HG02798 (cell line): ENCODE data around the gene ITFG1.
A peak's percentile ranks its signal among the peaks of the same experiment; 100 is the strongest.
"Not testable (repeated sequence)": the region's sequence is repeated elsewhere in the genome, so short reads cannot be mapped to it uniquely, and the experiment has no call there.

Experiments used
- ATAC-seq: cut with Tn5 transposase; IDR thresholded peaks from one replicate; pipeline ENCODE4 v1.9.1; 2021; ENCODE audit warnings: mild to moderate bottlenecking; ENCODE audit not compliant: unreplicated experiment, poor library complexity

The ITFG1 gene

DNA sequence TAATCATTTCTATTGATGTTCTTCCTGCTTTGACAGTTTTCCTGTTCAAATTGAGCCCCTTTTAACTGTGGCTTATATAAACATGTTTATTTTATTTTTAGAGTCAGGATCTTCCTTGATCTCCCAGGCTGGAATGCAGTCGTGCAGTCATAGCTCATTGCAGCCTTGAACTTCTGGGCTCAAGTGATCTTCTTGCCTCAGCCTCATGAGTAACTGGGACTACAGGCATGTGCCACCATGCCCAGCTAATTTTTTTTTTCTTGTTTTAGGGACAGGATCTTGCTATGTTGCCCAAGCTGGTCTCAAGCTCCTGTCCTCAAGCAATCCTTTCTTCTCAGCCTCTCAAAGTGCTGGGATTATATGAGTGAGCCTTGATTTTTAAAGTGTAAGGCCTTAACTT, 14.9 kb upstream of the ITFG1 start:
- ATAC-seq = no peak

DNA sequence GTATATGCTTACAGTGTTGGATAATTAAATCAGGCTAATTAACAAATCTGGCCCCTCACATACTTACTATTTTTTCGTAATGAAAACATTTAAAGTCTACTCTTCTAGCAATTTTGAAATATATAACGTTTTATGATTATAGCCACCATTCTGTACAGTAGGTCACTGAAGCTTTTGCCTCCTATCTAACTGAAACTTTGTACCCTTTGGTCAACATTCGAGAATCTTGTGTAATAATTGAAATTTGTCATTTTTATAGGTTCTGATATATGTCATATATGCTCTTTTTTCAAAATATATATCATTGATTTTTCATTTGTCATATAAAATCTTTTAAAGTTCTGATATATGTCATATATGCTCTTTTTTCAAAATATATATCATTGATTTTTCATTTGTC, 12.9 kb upstream of the ITFG1 start:
- ATAC-seq = no peak

DNA sequence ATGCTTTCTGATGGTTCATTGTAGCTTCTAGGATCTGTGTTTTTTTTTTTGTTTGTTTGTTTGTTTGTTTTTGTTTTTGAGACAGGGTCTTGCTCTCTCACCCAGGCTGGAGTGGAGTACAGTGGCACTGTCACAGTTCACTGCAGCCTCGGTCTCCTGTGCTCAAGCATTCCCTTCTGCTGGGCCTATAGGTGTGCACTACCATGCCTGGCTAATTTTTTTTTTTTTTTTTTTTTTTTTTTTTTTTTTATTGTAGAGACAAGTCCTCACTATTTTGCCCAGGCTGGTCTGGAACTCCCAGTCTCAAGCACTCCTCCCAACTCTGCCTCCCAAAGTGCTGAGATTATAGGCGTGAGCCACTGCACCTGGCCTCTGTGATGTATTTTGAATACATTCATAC, 12.1 kb upstream of the ITFG1 start:
- ATAC-seq = not testable (repeated sequence)

DNA sequence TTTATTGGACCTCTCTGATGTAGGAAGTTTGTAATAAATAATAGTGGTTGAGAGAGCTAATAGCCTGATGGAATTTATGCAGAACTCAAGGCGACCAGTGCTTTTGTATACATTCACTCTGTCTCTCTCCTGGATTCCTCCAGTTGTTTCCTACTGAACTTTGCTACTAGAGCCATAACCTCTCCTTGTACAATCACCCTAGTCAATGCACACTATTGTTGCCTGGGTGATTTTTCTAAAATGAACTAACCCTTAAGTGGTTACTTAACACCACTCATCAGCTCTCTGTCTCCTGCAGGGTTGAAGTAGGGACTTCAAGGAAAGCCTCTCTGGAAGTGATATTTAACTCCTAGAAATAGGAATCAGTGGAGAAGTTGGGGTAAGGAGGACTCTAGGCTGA, 9.9 kb upstream of the ITFG1 start:
- no peak for ATAC-seq

DNA sequence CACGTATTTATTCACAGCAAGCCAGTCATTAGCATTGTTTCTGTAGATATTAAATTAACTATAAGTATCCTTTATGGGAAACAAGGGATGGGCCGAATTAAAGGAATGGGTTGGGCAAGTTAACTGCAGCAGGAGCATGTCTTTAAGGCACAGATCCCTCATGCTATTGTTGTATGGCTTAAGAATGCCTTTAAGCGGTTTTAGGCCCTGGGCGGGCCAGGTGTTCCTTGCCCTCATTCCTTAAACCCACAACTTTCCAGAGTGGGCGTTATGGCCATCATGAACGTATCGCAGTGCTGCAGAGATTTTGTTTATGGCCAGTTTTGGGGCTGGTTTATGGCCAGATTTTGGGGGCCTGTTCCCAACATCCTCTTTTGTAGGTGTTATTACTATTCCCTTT, 9.3 kb upstream of the ITFG1 start:
- no peak for ATAC-seq

DNA sequence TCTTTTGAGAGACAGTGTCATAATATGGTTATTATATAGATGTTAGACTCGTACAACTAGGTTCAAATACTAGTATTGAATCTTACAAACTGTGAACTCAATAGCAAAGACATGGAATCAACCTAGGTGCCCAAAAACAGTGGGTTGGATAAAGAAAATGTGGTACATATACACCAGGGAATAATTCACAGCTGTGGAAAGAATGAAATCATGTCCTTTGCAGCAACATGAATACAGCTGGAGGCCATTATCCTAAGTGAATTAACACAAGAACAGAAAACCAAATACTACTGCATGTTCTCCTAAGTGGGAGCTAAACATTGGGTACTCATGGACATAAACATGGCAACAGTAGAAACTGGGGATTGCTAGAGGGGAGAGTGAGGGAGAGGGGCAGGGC, 8.4 kb upstream of the ITFG1 start:
- ATAC-seq = no peak

DNA sequence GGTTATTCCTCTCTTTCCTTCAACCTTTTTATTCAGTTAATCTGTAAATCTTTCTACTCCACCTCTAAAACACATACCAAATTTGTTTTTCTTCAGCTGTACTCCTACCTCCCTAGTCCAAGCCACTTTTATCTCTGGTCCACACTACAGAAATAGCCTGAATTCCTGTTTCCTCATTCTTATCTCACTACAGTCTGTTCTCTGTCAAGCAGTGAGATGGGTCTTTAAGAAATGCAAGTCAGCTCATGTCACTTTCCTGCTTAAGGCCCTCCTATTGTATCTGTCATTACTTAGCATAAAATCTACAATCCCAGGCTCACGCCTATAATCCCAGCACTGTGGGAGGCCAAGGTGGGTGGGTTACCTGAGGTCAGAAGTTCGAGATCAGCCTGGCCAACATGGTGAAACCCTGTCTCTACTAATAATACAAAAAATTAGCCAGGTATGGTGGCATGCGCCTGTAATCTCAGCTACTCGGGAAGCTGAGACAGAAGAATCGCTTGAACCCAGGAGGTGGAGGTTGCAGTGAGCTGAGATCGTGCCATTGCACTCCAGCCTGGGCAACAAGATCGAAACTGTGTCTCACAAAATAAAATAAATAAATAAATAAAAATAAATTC, 7.3 kb upstream of the ITFG1 start:
- not testable (repeated sequence) for ATAC-seq

DNA sequence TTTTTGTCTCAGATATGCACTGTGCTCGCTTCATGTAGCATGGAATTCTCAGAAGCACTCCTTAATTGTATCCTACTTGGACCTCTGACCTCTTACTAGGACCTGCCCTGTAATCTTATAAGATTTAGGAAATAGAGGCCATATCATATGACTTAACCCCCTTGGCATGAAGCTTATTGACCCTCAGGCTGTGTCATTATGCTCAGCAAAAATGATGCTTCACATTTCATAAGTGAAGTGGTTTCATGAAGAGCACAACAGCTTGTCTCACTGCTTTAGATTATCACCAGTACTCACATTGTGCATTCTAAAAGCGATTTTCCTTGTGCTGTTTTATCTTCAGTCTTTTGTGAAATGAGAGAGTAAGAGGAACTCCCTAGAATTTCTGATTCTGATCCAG, 6.6 kb upstream of the ITFG1 start:
- no peak for ATAC-seq

DNA sequence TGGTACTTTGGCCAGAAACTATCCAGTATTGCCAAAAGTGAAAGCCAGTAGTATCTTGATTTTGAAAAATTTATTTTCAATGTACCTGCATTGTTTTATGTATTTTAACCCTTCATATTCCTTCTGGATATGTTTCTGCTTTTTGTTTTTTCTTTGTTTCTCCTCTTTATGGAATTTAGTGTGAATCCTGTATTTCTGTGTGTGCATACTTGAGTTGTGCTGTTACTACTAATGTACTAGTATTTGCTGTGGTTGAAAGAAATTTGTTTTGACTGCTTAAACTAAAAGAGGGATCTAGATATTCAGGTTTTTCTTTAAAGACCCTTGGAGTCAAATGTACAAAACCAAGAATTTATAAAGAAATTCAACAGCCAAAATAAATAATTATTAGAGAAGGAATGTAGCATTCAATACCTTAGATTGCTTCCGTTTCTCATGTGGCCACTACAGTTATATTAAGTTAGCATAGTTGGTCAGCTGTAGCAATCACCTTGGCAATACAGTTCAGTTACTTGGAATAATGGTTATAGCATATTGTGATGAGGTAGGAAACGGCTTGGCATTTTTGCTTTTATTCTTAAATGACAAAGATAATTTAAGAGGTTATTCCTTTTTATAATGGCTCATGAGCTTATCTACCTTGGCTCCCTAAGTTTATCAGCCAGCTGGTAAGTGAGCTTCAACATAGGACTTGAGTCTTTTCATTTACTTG, 5.2 kb upstream of the ITFG1 start:
- ATAC-seq = no peak

DNA sequence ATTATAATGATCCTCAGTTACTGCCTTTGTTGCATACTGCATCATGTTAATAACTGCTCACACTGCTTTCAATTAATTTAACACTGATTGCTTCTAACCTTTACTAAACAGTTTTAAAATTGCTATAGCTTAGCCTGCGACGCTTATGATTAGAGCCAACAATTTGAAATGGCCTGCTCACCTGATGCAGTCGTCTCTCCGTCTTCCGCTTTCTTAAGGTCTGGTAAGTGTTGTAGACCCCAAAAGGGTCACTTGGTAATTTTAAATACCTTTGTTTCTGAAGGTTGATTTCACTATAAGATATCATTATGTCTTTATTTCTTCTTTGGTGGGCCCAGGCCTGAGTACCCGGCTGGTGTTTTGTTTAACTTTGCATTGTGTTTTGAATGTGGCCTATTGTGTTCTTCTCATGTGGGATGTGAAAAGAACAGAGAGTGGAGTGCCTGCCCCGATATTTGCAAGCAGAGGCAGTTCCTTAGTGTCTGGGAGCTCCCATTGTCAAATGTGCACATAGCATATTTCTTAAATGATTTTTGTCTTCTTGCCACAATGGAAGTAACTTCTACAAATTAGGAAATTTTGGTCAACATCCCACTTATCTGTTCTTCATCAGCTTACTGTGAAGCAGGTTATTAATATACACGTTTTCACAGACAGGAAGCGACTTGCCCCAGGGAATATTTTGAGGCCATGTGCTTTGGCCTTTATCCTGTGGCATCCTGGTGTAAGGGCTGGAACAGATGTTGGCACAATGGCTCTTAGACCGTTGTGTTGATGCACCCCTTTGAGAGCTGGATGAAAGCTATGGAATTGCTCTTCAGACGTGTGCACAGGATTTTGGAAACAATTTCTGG, 3.1 kb upstream of the ITFG1 start:
- ATAC-seq = no peak

DNA sequence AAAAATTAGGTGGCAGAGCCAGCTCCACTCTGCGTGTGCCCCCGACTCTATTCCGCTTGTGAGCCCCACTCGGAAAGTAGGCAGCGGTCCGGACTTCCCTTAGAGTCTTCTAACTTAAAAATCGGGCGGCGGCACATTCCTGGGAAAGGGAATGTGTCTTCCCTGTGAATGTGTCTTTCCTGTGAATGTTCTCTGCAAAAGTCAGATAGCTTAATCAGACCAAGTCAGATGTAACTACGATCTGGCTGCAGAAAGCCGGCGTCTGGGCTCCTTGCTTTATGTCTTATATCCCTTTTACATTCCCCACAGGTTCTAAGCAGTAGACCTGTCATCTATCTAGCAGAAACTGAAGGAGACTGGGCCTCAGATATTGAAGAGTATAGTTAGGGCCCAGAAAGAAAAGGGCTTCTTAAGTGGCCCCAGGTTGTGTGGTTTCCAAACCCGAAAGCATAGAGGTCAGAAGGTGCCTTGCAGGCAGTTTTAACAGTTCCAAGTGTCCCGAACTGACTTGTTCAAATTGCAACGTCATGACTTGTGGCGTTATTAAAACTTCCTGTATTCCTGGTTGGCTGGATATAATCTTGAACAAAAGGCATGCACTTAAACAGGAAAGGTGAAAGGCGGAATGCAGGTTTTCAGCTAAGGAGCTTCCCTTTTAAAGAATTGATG, 869 bp upstream of the ITFG1 start:
- ATAC-seq = peak; percentile 27

DNA sequence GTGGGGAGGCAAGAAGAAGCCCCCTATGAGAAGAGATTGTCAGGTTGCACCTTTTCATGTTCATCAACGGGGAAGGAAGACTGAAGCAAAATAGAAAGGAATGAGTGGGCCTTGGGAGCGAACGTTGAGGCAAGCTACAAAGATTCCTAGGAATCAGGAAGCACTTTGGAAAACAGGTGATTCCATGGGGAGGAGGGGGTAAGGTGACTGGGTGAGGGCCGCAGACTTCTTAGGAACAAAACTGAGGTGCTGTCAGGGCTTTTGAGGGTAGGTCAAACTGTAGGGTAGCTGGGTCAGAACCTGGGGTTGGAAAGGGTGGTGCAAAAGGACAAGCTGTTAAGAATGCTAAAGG, 528 bp downstream of the ITFG1 start:
- ATAC-seq = no peak

DNA sequence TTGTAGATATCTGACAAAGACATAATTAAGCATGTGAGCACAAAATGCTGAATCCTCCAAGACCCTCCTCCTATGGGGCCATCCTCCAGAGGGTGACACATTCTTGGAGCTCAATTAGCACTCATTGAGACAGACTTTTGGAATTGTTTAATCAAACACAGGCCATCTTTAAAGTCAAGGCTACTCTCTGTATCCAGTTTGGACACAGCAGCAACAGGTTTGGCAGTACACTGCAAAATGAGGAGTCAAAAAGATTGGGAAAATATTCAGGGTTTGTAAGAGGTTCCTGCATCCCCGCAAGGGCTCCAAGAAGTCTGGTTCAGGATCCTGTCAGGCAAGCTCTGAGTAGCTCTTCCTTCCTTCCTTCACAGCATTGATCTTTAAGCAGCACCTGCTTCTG, 1.3 kb downstream of the ITFG1 start:
- no peak for ATAC-seq

DNA sequence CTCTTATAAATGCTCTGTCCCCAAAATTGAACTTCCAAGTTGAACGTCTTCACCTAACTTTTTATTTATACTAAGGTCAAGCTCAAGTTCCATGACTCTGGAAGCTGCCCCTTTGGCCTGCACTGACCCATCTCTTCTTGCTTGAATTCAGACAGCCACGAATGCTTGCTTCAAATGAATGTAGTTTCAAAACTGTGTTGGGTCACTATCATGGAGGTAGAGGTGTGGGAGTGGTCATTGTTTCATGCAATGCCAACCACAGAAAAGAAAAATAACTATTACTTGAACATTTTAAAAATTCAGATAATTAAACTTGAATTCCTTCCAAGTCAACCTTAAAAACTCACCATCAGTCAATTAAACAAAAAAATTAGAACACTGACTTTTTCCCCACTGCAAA, 2.5 kb downstream of the ITFG1 start:
- ATAC-seq = no peak

DNA sequence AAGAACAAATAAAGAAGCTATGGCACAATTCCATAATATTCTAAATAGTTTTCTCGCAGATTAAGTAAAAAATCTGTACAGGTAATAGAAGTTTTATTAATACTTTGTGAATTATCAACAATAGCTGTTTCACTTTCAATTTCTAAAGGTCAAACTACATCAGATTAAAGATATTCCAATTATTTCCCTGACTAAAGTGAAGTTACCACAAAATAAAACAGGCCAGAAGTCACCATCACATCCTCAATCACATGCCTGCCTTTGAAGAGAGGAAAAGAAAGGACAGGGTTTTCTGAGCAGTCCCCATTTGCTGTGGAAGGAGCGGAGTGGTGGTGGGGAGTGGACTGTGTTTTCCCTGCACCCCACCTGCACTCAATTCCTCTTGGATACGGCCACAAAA, 11.1 kb downstream of the ITFG1 start:
- ATAC-seq = no peak

DNA sequence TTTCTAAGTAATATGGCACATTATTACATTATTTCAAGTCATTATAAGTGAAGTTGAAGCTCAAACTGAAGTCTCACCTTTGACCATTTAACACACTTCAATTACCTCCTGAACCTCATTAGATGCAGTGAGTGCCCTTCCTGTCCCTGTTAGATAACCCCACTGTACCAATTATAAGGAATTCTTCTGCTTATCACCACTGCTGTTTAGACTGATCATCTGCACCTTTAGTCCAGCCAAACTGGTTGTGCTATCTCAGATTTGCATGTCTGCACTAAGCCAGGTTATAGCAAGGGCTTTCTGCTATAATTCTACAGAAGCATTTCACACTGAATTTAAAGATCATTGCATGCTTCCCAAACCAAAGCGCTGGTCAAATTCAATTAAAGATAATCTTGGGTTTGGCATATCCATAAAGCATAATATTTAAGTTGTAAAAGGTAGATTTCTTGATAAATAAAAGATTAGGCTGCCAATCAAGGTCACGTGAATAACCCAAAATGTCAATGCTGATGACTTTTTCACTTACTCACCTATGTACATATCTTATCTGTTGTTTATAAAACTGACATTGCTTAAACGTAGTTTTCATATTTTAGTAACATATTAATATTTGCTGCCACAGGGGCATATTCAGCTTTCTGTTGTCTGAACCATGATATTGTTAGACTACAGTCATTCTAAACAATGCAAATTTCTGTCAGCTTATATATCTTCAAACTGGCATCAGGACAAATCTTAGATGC, 11.9 kb downstream of the ITFG1 start:
- no peak for ATAC-seq

DNA sequence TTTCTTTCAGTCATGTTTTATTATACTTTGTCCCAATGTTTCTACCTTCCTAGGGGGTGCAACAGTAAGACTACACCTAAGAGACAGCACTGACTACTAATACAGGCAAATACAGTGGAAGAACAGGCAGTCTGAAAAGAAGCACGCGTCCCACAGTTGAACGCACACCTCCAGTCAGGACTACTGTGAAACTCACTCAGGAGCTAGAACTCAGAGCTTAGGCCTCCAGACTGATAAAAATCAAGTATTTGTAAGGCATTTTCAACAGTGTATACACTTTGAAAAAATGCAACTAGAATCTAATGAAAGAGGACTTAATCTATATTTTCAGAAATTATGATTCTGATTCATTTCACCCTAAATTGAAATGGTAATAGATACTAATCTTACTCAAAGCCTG, 14.4 kb downstream of the ITFG1 start:
- no peak for ATAC-seq

DNA sequence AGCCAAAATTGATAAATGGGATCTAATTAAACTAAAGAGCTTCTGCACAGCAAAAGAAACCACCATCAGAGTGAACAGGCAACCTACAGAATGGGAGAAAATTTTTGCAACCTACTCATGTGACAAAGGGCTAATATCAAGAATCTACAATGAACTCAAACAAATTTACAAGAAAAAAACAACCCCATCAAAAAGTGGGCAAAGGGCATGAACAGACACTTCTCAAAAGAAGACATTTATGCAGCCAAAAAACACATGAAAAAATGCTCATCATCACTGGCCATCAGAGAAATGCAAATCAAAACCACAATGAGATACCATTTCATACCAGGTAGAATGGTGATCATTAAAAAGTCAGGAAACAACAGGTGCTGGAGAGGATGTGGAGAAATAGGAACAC, 18.0 kb downstream of the ITFG1 start:
- ATAC-seq = not testable (repeated sequence)

DNA sequence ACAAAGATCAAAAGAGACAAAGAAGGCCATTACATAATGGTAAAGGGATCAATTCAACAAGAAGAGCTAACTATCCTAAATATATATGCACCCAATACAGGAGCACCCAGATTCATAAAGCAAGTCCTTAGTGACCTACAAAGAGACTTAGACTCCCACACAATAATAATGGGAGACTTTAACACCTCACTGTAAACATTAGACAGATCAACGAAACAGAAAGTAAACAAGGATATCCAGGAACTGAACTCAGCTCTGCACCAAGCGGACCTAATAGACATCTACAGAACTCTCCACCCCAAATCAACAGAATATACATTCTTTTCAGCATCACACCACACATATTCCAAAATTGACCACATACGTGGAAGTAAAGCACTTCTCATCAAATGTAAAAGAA, 20.8 kb downstream of the ITFG1 start:
- ATAC-seq = not testable (repeated sequence)

DNA sequence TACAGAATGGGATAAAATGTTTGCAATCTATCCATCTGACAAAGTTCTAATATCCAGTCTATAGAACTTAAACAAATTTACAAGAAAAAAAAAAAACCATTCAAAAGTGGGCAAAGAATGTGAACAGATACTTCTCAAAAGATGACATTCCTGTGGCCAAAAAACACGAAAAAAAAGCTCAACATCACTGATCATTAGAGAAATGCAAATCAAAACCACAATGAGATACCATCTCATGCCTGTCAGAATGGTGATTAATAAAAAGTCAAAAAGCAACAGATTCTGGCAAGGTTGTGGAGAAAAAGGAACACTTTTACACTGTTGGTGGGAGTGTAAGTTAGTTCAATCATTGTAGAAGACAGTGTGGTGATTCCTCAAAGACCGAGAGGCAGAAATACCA, 26.6 kb downstream of the ITFG1 start:
- not testable (repeated sequence) for ATAC-seq
